Amygdala (tissue), 56 donors: ENCODE measurements around the gene SRSF4.
A peak's percentile ranks its signal among the peaks of the same experiment; 100 is the strongest.
"Not testable (repeated sequence)": the region's sequence is repeated elsewhere in the genome, so short reads cannot be mapped to it uniquely, and the experiment has no call there.

Source experiments
- DNase-seq, 56 donors: peaks; one replicate each; lab custom pipeline; 2025; lab: John Stamatoyannopoulos, UW

SRSF4 gene

GRCh38 chr1:29181413-29182225 lies at the start of gene SRSF4:
Gene SRSF4 (minus strand): TSS chr1:29181900. CDS start chr1:29181752, 148 bp downstream.
- DNase-seq, result peak; percentile 53 to 99 (median 96)

GRCh38 chr1:29230553-29231378 lies 49.1 kb upstream of the SRSF4 start, which contains the start of gene MECR:
Gene MECR (minus strand): TSS chr1:29230934. CDS start chr1:29230906, 28 bp downstream.
- DNase-seq, result peak; percentile 61 to 97 (median 89)

GRCh38 chr1:29230204-29230552 lies 48.5 kb upstream of the SRSF4 start:
- DNase-seq, result no peak

- no peak for DNase-seq
Observed at GRCh38 chr1:29227511-29227910, 45.8 kb upstream of the SRSF4 start.

GRCh38 chr1:29225361-29225760 lies 43.7 kb upstream of the SRSF4 start:
- no peak for DNase-seq

GRCh38 chr1:29224356-29224837 lies 42.7 kb upstream of the SRSF4 start:
- no peak for DNase-seq

- no peak for DNase-seq
Observed at GRCh38 chr1:29223521-29223920, 41.8 kb upstream of the SRSF4 start.

GRCh38 chr1:29222686-29223085 lies 41.0 kb upstream of the SRSF4 start:
- DNase-seq, result no peak

- DNase-seq, result not testable (repeated sequence)
Observed at GRCh38 chr1:29222260-29222659, 40.6 kb upstream of the SRSF4 start.

- no peak for DNase-seq
Observed at GRCh38 chr1:29221296-29221695, 39.6 kb upstream of the SRSF4 start.

GRCh38 chr1:29218223-29218622 lies 36.5 kb upstream of the SRSF4 start:
- no peak for DNase-seq

- no peak for DNase-seq
Observed at GRCh38 chr1:29217633-29218032, 35.9 kb upstream of the SRSF4 start.

GRCh38 chr1:29213055-29213454 lies 31.4 kb upstream of the SRSF4 start:
- DNase-seq, result peak in 11 of 56 donors; percentile 4 to 33 (median 15)

GRCh38 chr1:29211086-29212030 lies 29.7 kb upstream of the SRSF4 start:
- no peak for DNase-seq

GRCh38 chr1:29210278-29211085 lies 28.8 kb upstream of the SRSF4 start:
- no peak for DNase-seq

- no peak for DNase-seq
Observed at GRCh38 chr1:29209173-29209572, 27.5 kb upstream of the SRSF4 start.

GRCh38 chr1:29208442-29208841 lies 26.7 kb upstream of the SRSF4 start:
- no peak for DNase-seq

GRCh38 chr1:29202584-29203340 lies 21.1 kb upstream of the SRSF4 start:
- peak; percentile 21 to 96 (median 78) for DNase-seq

GRCh38 chr1:29202053-29202452 lies 20.4 kb upstream of the SRSF4 start:
- no peak for DNase-seq
